PC-9 (cell line): ENCODE measurements around the gene DHRS7B. TPM values are rescaled to one million over a fixed set of nuclear protein-coding genes. Genes with fewer than 3 reads are reported as not detected.

Source experiments
- BruUV-seq: library from RNA; stranded (reverse); fragments of 400-500 nt; replicated peaks from 2 replicates; lab custom pipeline; 2021; lab: Mats Ljungman, UMichigan
- CTCF ChIA-PET: fragments of 300-600 bp; sonication (Branson Sonifier 250); formaldehyde crosslinking; loops from one replicate; lab custom pipeline; 2022; ENCODE audit warnings: antibody characterized with exemption; lab: Charles Lee
- POLR2A ChIA-PET: fragments of 300-600 bp; sonication (Branson Sonifier 250); formaldehyde crosslinking; loops from one replicate; lab custom pipeline; 2022; ENCODE audit warnings: antibody characterized with exemption; ENCODE audit not compliant: unreplicated experiment; lab: Charles Lee
- DNase-seq, 2 experiments: peaks; one replicate each; pipeline versions ENCODE4 v3.0.0 to v3.0.0-alpha.2; 2015 to 2022; ENCODE audit warnings: mixed read lengths in 1 of 2
- H2AFZ ChIP-seq: fragments of 200-600 bp; sonication (generic); 2 replicates; pipeline ENCODE4 v1.8.1; 2017; ENCODE audit warnings: antibody characterized with exemption
- H3F3A ChIP-seq: fragments of 200-600 bp; sonication (generic); 2 replicates; pipeline ENCODE4 v1.8.1; 2017; ENCODE audit warnings: antibody characterized with exemption, mild to moderate bottlenecking, low read depth; ENCODE audit not compliant: insufficient read depth
- H3K27ac ChIP-seq: fragments of 200-600 bp; sonication (generic); 2 replicates; pipeline ENCODE4 v1.6.1; 2016; ENCODE audit warnings: mixed run types
- H3K27me3 ChIP-seq: fragments of 200-600 bp; sonication (generic); 2 replicates; pipeline ENCODE4 v1.6.1; 2016; ENCODE audit warnings: low read depth, mixed run types; ENCODE audit not compliant: insufficient read depth
- H3K36me3 ChIP-seq: fragments of 200-600 bp; sonication (generic); 2 replicates; pipeline ENCODE4 v1.6.1; 2016; ENCODE audit warnings: low read depth, mixed run types
- H3K4me1 ChIP-seq: fragments of 200-600 bp; sonication (generic); replicated peaks from 2 replicates; pipeline ENCODE4 v1.6.1; 2016; ENCODE audit warnings: mixed run types; ENCODE audit not compliant: insufficient read depth
- H3K4me2 ChIP-seq: fragments of 200-600 bp; sonication (generic); 2 replicates; pipeline ENCODE4 v1.6.1; 2017; ENCODE audit warnings: mixed run types
- H3K4me3 ChIP-seq: fragments of 200-600 bp; sonication (generic); 2 replicates; pipeline ENCODE4 v1.6.1; 2016; ENCODE audit warnings: mixed run types
- H3K79me2 ChIP-seq: fragments of 200-600 bp; sonication (generic); 2 replicates; pipeline ENCODE4 v1.6.1; 2017; ENCODE audit warnings: low read depth, mixed run types
- H3K9me2 ChIP-seq: fragments of 200-600 bp; sonication (generic); 2 replicates; pipeline ENCODE4 v1.8.1; 2017; ENCODE audit warnings: mild to moderate bottlenecking; ENCODE audit not compliant: insufficient read depth
- H3K9me3 ChIP-seq: fragments of 200-600 bp; sonication (generic); 2 replicates; pipeline ENCODE4 v1.8.1; 2016; ENCODE audit warnings: low read depth; ENCODE audit not compliant: insufficient read depth
- H4K20me1 ChIP-seq: fragments of 200-600 bp; sonication (generic); 2 replicates; pipeline ENCODE4 v1.8.1; 2017; ENCODE audit not compliant: insufficient read depth
- EZH2 ChIP-seq: fragments of 200-600 bp; sonication (generic); IDR thresholded peaks from 2 replicates; pipeline ENCODE4 v1.8.0; 2017; ENCODE audit warnings: antibody characterized with exemption, low read depth
- intact Hi-C: fragments of 100-400 bp; cut with micrococcal nuclease; formaldehyde crosslinking; loops from one replicate; pipeline ENCODE4 v1.10.0; 2022; ENCODE audit not compliant: unreplicated experiment
- total RNA-seq: library from RNA; stranded (reverse); gene quantifications from 2 replicates; pipeline ENCODE4 v1.2.3, GENCODE V29; 2021
- TF ChIP-seq, protein P1 (sequence below): fragments of 200-600 bp; sonication (generic); conservative IDR thresholded peaks from 2 replicates; pipeline ENCODE4 v1.6.1; 2017; ENCODE audit warnings: mixed run types, antibody characterized with exemption, mild to moderate bottlenecking, moderate library complexity

DHRS7B gene
- total RNA-seq, 1 experiment from 2014 or later = 27.9 TPM

DNA sequence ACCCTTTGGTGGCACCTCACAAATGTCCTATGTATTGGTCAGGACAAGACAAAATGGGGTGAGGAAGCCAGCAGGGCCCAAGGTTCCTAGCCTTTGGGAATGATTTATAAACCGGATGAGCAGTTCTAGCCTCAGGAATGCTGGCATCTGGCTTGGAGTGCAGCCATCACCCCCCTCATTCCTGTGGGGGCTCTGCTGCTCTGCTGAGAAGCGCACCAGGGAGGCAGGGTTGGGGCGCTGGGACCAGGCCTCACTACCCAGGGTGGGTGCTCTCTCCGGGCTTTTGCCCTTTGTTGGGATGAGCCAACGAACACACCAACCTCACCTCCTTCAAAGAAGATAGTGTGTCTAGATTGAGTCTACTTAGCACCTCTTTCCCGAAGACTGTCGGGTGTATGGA is 47.9 kb downstream of the DHRS7B start:
- ChIA-PET CTCF (no interaction called here), POLR2A (no interaction called here)
- no peak for TF ChIP-seq EZH2
- TF ChIP-seq, protein P1, sequence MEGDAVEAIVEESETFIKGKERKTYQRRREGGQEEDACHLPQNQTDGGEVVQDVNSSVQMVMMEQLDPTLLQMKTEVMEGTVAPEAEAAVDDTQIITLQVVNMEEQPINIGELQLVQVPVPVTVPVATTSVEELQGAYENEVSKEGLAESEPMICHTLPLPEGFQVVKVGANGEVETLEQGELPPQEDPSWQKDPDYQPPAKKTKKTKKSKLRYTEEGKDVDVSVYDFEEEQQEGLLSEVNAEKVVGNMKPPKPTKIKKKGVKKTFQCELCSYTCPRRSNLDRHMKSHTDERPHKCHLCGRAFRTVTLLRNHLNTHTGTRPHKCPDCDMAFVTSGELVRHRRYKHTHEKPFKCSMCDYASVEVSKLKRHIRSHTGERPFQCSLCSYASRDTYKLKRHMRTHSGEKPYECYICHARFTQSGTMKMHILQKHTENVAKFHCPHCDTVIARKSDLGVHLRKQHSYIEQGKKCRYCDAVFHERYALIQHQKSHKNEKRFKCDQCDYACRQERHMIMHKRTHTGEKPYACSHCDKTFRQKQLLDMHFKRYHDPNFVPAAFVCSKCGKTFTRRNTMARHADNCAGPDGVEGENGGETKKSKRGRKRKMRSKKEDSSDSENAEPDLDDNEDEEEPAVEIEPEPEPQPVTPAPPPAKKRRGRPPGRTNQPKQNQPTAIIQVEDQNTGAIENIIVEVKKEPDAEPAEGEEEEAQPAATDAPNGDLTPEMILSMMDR = no peak
- no peaks in the 10 kb centered on the region for H4K20me1 ChIP-seq
- H3K79me2 ChIP-seq = no peaks in the 10 kb centered on the region
- H3K4me3 ChIP-seq = no peak overlapping the region
- H3K4me2 ChIP-seq = no peak overlapping the region
- H3K9me2 ChIP-seq = no peaks in the 10 kb centered on the region
- intact Hi-C loops = no loop called here
- H3K9me3 ChIP-seq = no peaks in the 10 kb centered on the region
- no peaks in the 10 kb centered on the region for H3K4me1 ChIP-seq
- no peaks in the 10 kb centered on the region for H3K27me3 ChIP-seq
- no peaks in the 10 kb centered on the region for H3F3A ChIP-seq
- H3K27ac ChIP-seq = no peak overlapping the region
- no peak overlapping the region for H2AFZ ChIP-seq
- no peaks in the 10 kb centered on the region for H3K36me3 ChIP-seq
- no peak for DNase-seq
- no TSS peak for BruUV-seq

DNA sequence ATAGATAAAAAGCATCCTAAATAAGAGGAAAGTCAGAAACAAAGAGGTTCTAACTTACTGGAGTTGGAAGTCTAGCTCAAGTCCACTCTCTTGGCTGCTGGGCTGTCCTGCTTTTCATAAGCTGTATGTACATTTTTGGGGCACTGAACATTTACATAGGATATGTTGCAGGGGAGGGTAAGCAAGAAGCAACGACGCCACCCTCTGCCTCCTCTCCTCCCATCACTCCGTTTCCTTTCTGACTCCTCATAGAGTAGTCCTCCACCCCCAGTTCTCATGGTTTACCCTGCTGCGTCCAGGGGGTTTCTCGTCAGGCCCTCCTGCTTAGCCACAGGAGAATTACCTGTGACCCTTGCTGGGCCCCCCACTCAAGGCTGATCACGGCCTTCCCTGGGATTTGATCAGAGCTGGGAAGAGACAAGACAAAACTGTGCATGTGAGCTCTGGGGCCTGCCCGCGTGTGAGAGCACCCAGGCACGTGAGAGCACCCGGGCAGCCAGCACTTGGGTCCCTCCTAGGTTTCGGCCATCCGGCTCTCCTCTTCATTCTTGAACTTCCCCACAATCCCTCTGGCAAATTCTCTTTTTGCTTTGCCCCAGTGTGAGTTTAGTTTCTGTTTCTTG is 50.1 kb downstream of the DHRS7B start:
- BruUV-seq = no TSS peak
- TF ChIP-seq, protein P1 = no peak
- TF ChIP-seq EZH2 = no peak

DNA sequence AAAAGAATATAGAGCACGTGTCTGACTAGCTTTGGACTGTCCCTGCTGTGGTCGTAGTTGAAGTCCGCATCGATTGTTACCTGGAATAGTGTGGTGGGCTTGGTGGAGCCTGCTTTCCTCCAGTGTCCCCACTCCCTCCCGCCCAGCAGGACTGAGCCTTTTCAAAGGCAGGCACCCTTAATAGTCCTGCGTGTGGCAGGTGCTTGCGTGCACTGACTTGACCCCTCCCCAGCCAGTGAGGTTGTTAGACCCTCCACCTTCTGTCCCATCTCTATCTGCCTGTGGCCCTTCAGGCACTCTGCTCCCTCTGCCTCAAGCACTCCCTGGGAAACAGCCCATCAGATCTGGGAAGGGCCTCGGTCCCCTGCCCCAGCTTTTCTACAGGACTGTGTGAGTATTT is 50.6 kb downstream of the DHRS7B start:
- no peak overlapping the region for H3K27ac ChIP-seq
- H3K4me1 ChIP-seq = no peaks in the 10 kb centered on the region
- no peak overlapping the region for H3K4me2 ChIP-seq
- H3K27me3 ChIP-seq = no peaks in the 10 kb centered on the region
- no peak overlapping the region for H2AFZ ChIP-seq
- TF ChIP-seq, protein P1 = no peak
- H3K9me2 ChIP-seq = no peaks in the 10 kb centered on the region
- H3F3A ChIP-seq = no peaks in the 10 kb centered on the region
- no peaks in the 10 kb centered on the region for H3K79me2 ChIP-seq
- intact Hi-C loops = no loop called here
- no peaks in the 10 kb centered on the region for H4K20me1 ChIP-seq
- ChIA-PET CTCF (no interaction called here), POLR2A (no interaction called here)
- DNase-seq = no peak
- BruUV-seq = no TSS peak
- no peaks in the 10 kb centered on the region for H3K36me3 ChIP-seq
- no peaks in the 10 kb centered on the region for H3K9me3 ChIP-seq
- no peak overlapping the region for H3K4me3 ChIP-seq

More for the DNA sequence above, 50.1 kb downstream of the DHRS7B start:
- H3K27me3 ChIP-seq = no peaks in the 10 kb centered on the region
- H3K4me3 ChIP-seq = no peak overlapping the region
- DNase-seq = no peak
- no peaks in the 10 kb centered on the region for H3F3A ChIP-seq
- no peaks in the 10 kb centered on the region for H3K9me3 ChIP-seq
- H3K4me2 ChIP-seq = no peak overlapping the region
- no peak overlapping the region for H3K27ac ChIP-seq
- H3K9me2 ChIP-seq = no peaks in the 10 kb centered on the region
- intact Hi-C loops = no loop called here
- H2AFZ ChIP-seq = no peak overlapping the region
- H3K36me3 ChIP-seq = no peaks in the 10 kb centered on the region
- ChIA-PET POLR2A (no interaction called here), CTCF (no interaction called here)
- H4K20me1 ChIP-seq = no peaks in the 10 kb centered on the region
- H3K79me2 ChIP-seq = no peaks in the 10 kb centered on the region
- H3K4me1 ChIP-seq = no peaks in the 10 kb centered on the region
